Measurements from ENCODE around the gene TSHZ3. TPM values are rescaled to one million over a fixed set of nuclear protein-coding genes. Genes with fewer than 3 reads are reported as not detected.

The TSHZ3 gene
- total and polyA plus RNA-seq, 2 of the 8 experiments (the other 6 are each of a cell fraction or from before 2014, with no cell fraction given), result 3.1 to 12.3 TPM

GRCh38 chr19:31372246-31372781 is 23.1 kb upstream of the TSHZ3 start:
- no peak overlapping the region for H2AFZ ChIP-seq (ENCODE audit: low read length)
- H3K9me3 ChIP-seq (ENCODE audit: insufficient read depth in 2 of 2, low read depth in 1 of 2, low read length in 1 of 2), result no peaks in the 10 kb centered on the region
- no peak overlapping the region for H2BK12ac ChIP-seq (ENCODE audit: low read depth, low read length)
- H2BK15ac ChIP-seq (ENCODE audit: low read length), result no peak overlapping the region
- no peak overlapping the region for H3K4me2 ChIP-seq (ENCODE audit: insufficient read depth in 1 of 2, low read depth in 2 of 2, low read length in 2 of 2)
- H4K5ac ChIP-seq (ENCODE audit: insufficient read length, low read depth, low read length), result no peak overlapping the region
- H2BK20ac ChIP-seq (ENCODE audit: low read length), result no peak overlapping the region
- no peak overlapping the region for H4K8ac ChIP-seq (ENCODE audit: extremely low read depth, insufficient read depth, low read length)
- DNase-seq (ENCODE audit: low read depth in 1 of 2, low spot score in 2 of 2) (no peak), FAIRE-seq (no peak)
- H4K91ac ChIP-seq (replicated peaks; ENCODE audit: insufficient read length, low read length), result no peak overlapping the region
- no peak overlapping the region for H2BK5ac ChIP-seq (ENCODE audit: low read depth, low read length)
- H3K4ac ChIP-seq (replicated peaks; ENCODE audit: insufficient read length, low read depth, low read length), result no peak overlapping the region
- H3K79me1 ChIP-seq (ENCODE audit: low read depth, low read length), result no peaks in the 10 kb centered on the region
- H3K79me2 ChIP-seq (ENCODE audit: control insufficient read depth in 1 of 2, insufficient read depth in 2 of 2, low read length in 2 of 2), result no peaks in the 10 kb centered on the region
- no peaks in the 10 kb centered on the region for H3K36me3 ChIP-seq (ENCODE audit: control insufficient read depth in 2 of 4, insufficient read depth in 4 of 4, low read length in 3 of 4)
- H3K18ac ChIP-seq (ENCODE audit: extremely low read depth, low read length), result no peak overlapping the region
- H3K27me3 ChIP-seq (replicated peaks in 1 of 4; ENCODE audit: control insufficient read depth in 3 of 4, extremely low read depth in 1 of 4, insufficient read depth in 3 of 4, low read length in 3 of 4), result no peaks in the 10 kb centered on the region
- no peaks in the 10 kb centered on the region for H4K20me1 ChIP-seq (replicated peaks in 1 of 2; ENCODE audit: control insufficient read depth in 1 of 2, insufficient read depth in 2 of 2, low read length in 2 of 2)
- H2BK120ac ChIP-seq (replicated peaks; ENCODE audit: low read depth, low read length), result no peak overlapping the region
- no peak overlapping the region for H3K27ac ChIP-seq (ENCODE audit: low read depth, low read length)
- POLR2A ChIA-PET (ENCODE audit: partially characterized antibody), result interaction anchor here (1.0 kb wide), 1 partner anchor 11 kb away, joined by 8 read pairs; no protein-coding TSS in a partner anchor
- CTCF ChIA-PET (ENCODE audit: partially characterized antibody), result interaction anchor here (1.0 to 1.7 kb wide), 4 partner anchors 12 to 572 kb away, joined by 3 to 6 read pairs (median 4); no protein-coding TSS in a partner anchor
- H2AK5ac ChIP-seq (ENCODE audit: low read depth, low read length), result no peak overlapping the region
- no peak for TF ChIP-seq SIN3A (conservative IDR thresholded peaks at IDR 0.05 in 1 of 2, IDR thresholded peaks at IDR 0.05 in 1 of 2; ENCODE audit: low read depth in 1 of 2, low read length in 2 of 2)
- TF ChIP-seq TCF12 (IDR thresholded peaks at IDR 0.05; ENCODE audit: low read depth, low read length), result no peak
- no peak for TF ChIP-seq KDM4A (IDR thresholded peaks at IDR 0.05; ENCODE audit: low read depth, low read length, severe bottlenecking)
- TF ChIP-seq SUZ12 (IDR thresholded peaks at IDR 0.05; ENCODE audit: low read length), result no peak
- no peak for TF ChIP-seq SRF (IDR thresholded peaks at IDR 0.05; ENCODE audit: low read depth, low read length)
- no peak for TF ChIP-seq RXRA (IDR thresholded peaks at IDR 0.05; ENCODE audit: insufficient read depth, low read depth, low read length)
- H3K56ac ChIP-seq (replicated peaks; ENCODE audit: insufficient read length, low read depth, low read length), result no peak overlapping the region
- H3K9ac ChIP-seq (replicated peaks in 1 of 4; ENCODE audit: extremely low read depth in 1 of 4, low read depth in 3 of 4, low read length in 3 of 4), result no peak overlapping the region
- H3K4me1 ChIP-seq (replicated peaks in 1 of 4; ENCODE audit: control insufficient read depth in 3 of 4, insufficient read depth in 4 of 4, low read length in 3 of 4), result no peaks in the 10 kb centered on the region
- H3K23me2 ChIP-seq (ENCODE audit: low read depth, low read length), result no peaks in the 10 kb centered on the region
- no peak overlapping the region for H3K23ac ChIP-seq (ENCODE audit: insufficient read length)
- WGBS, 2 experiments (ENCODE audit: extremely low coverage in 1 of 2, insufficient coverage in 1 of 2, insufficient read length in 1 of 2, insufficient replicate concordance in 2 of 2, low coverage in 1 of 2, low lambda C conversion rate in 2 of 2, missing lambda C conversion rate in 1 of 2), result 77% methylated on average over 2 of the region's 2 CpGs; no CpG with 5 or more reads in 1 of the 2 experiments
- H3K4me3 ChIP-seq (ENCODE audit: extremely low read depth in 1 of 4, insufficient read depth in 2 of 4, low read depth in 3 of 4, low read length in 4 of 4), result no peak overlapping the region
- no peak overlapping the region for H3K14ac ChIP-seq (ENCODE audit: insufficient read length)
